H1 (cell line): ENCODE data around the gene DRAXIN. TPM values are rescaled to one million over a fixed set of nuclear protein-coding genes. Genes with fewer than 3 reads are reported as not detected.

ENCODE experiments used
- CTCF ChIA-PET: fragments of 300-600 bp; sonication (Branson Sonifier 250); formaldehyde crosslinking; loops from one replicate; lab custom pipeline; 2021; ENCODE audit not compliant: partially characterized antibody; lab: Charles Lee
- POLR2A ChIA-PET: fragments of 300-600 bp; sonication (Branson Sonifier 250); formaldehyde crosslinking; loops from one replicate; lab custom pipeline; 2021; ENCODE audit warnings: inconsistent platforms; ENCODE audit not compliant: partially characterized antibody; lab: Charles Lee
- DNase-seq, 2 experiments: peaks; one replicate each; pipeline versions ENCODE4 v3.0.0 to v3.0.0-alpha.2; 2010 to 2022; ENCODE audit warnings: low spot score in 2 of 2, low read depth in 1 of 2, mixed read lengths in 1 of 2
- FAIRE-seq: peaks from 2 replicates; lab custom pipeline; 2011; peaks lifted over from hg19 to GRCh38; lab: Jason Lieb, UNC
- H2AFZ ChIP-seq: 2 replicates; pipeline ENCODE4 v1.8.1; 2012; ENCODE audit warnings: low read length, inconsistent platforms
- H2AK5ac ChIP-seq: 2 replicates; pipeline ENCODE4 v1.6.1; 2013; ENCODE audit warnings: low read depth, low read length
- H2BK120ac ChIP-seq: replicated peaks from 2 replicates; pipeline ENCODE3; 2013; ENCODE audit warnings: low read depth, low read length, inconsistent platforms
- H2BK12ac ChIP-seq: 2 replicates; pipeline ENCODE4 v1.6.1; 2013; ENCODE audit warnings: low read depth, low read length
- H2BK15ac ChIP-seq: 2 replicates; pipeline ENCODE4 v1.6.1; 2013; ENCODE audit warnings: low read length
- H2BK20ac ChIP-seq: 2 replicates; pipeline ENCODE4 v1.6.1; 2013; ENCODE audit warnings: low read length
- H2BK5ac ChIP-seq: 2 replicates; pipeline ENCODE4 v1.6.1; 2013; ENCODE audit warnings: low read depth, low read length
- H3K14ac ChIP-seq: 2 replicates; pipeline ENCODE4 v1.6.1; 2013; ENCODE audit warnings: inconsistent platforms; ENCODE audit not compliant: insufficient read length
- H3K18ac ChIP-seq: 2 replicates; pipeline ENCODE4 v1.6.1; 2013; ENCODE audit warnings: low read length; ENCODE audit errors: extremely low read depth
- H3K23ac ChIP-seq: 2 replicates; pipeline ENCODE4 v1.6.1; 2013; ENCODE audit warnings: inconsistent platforms; ENCODE audit not compliant: insufficient read length
- H3K23me2 ChIP-seq: 2 replicates; pipeline ENCODE4 v1.6.1; 2013; ENCODE audit warnings: low read depth, low read length
- H3K27ac ChIP-seq: 2 replicates; pipeline ENCODE4 v1.6.1; 2011; ENCODE audit warnings: low read depth, low read length, inconsistent platforms
- H3K27me3 ChIP-seq, 4 experiments: replicated peaks in 1 of 4; 1 replicate in 1 of 4; 2 replicates in 3 of 4; pipeline versions ENCODE4 v1.6.1 to v1.8.1; 2011 to 2013; ENCODE audit warnings: low read length in 3 of 4, mild to moderate bottlenecking in 3 of 4, inconsistent platforms in 2 of 4, mixed read lengths in 2 of 4, moderate library complexity in 1 of 4; ENCODE audit not compliant: control insufficient read depth in 3 of 4, insufficient read depth in 3 of 4; ENCODE audit errors: extremely low read depth in 1 of 4
- H3K36me3 ChIP-seq, 4 experiments: 2 replicates each; pipeline versions ENCODE4 v1.6.1 to v1.8.1; 2011 to 2013; ENCODE audit warnings: mild to moderate bottlenecking in 4 of 4, low read length in 3 of 4, moderate library complexity in 2 of 4, control low read depth in 1 of 4, inconsistent platforms in 1 of 4; ENCODE audit not compliant: insufficient read depth in 4 of 4, control insufficient read depth in 2 of 4
- H3K4ac ChIP-seq: replicated peaks from 2 replicates; pipeline ENCODE3; 2013; ENCODE audit warnings: low read length, low read depth, mixed read lengths, inconsistent platforms; ENCODE audit not compliant: insufficient read length
- H3K4me1 ChIP-seq, 4 experiments: replicated peaks in 1 of 4; 1 replicate in 1 of 4; 2 replicates in 3 of 4; pipeline versions ENCODE4 v1.6.1 to v1.8.1; 2011 to 2013; ENCODE audit warnings: low read length in 3 of 4, inconsistent platforms in 2 of 4, mixed read lengths in 1 of 4; ENCODE audit not compliant: insufficient read depth in 4 of 4, control insufficient read depth in 3 of 4
- H3K4me2 ChIP-seq, 2 experiments: 2 replicates each; pipeline versions ENCODE4 v1.6.1 to v1.8.1; 2011 to 2013; ENCODE audit warnings: low read depth in 2 of 2, low read length in 2 of 2, control low read depth in 1 of 2, inconsistent platforms in 1 of 2, mild to moderate bottlenecking in 1 of 2; ENCODE audit not compliant: insufficient read depth in 1 of 2
- H3K4me3 ChIP-seq, 4 experiments: fragments of 200-600, 300-600 bp in 1 of 4; sonication (generic), shearing (Covaris generic), sonication (Bioruptor Twin) in 1 of 4; 2 replicates each; pipeline versions ENCODE4 v1.5.1 to v1.8.1; 2011 to 2016; ENCODE audit warnings: low read length in 4 of 4, low read depth in 3 of 4, control low read depth in 2 of 4, inconsistent platforms in 2 of 4, mild to moderate bottlenecking in 2 of 4, mixed read lengths in 1 of 4, moderate library complexity in 1 of 4; ENCODE audit not compliant: insufficient read depth in 2 of 4; ENCODE audit errors: extremely low read depth in 1 of 4
- H3K56ac ChIP-seq: replicated peaks from 2 replicates; pipeline ENCODE3; 2013; ENCODE audit warnings: low read depth, mild to moderate bottlenecking, mixed read lengths, low read length, inconsistent platforms; ENCODE audit not compliant: insufficient read length
- H3K79me1 ChIP-seq: 2 replicates; pipeline ENCODE4 v1.6.1; 2013; ENCODE audit warnings: low read depth, low read length, control low read depth
- H3K79me2 ChIP-seq, 2 experiments: 2 replicates each; pipeline versions ENCODE4 v1.6.1 to v1.8.1; 2012 to 2013; ENCODE audit warnings: low read length in 2 of 2, mild to moderate bottlenecking in 2 of 2, inconsistent platforms in 1 of 2; ENCODE audit not compliant: insufficient read depth in 2 of 2, control insufficient read depth in 1 of 2
- H3K9ac ChIP-seq, 4 experiments: replicated peaks in 1 of 4; 1 replicate in 1 of 4; 2 replicates in 3 of 4; pipeline versions ENCODE4 v1.6.1 to v1.8.1; 2011 to 2013; ENCODE audit warnings: low read depth in 3 of 4, low read length in 3 of 4, control low read depth in 2 of 4, mild to moderate bottlenecking in 2 of 4, moderate library complexity in 2 of 4, inconsistent platforms in 1 of 4; ENCODE audit errors: extremely low read depth in 1 of 4
- H3K9me3 ChIP-seq, 2 experiments: 2 replicates each; pipeline versions ENCODE4 v1.6.1 to v1.8.1; 2012 to 2013; ENCODE audit warnings: mild to moderate bottlenecking in 2 of 2, moderate library complexity in 2 of 2, control low read depth in 1 of 2, inconsistent platforms in 1 of 2, low read depth in 1 of 2, low read length in 1 of 2, mixed read lengths in 1 of 2; ENCODE audit not compliant: insufficient read depth in 2 of 2
- H4K20me1 ChIP-seq, 2 experiments: replicated peaks in 1 of 2; 2 replicates each; pipeline versions ENCODE3 to v1.8.1; 2011 to 2013; ENCODE audit warnings: inconsistent platforms in 2 of 2, low read length in 2 of 2, mild to moderate bottlenecking in 1 of 2; ENCODE audit not compliant: insufficient read depth in 2 of 2, control insufficient read depth in 1 of 2
- H4K5ac ChIP-seq: 2 replicates; pipeline ENCODE4 v1.6.1; 2013; ENCODE audit warnings: low read length, low read depth, mixed read lengths, inconsistent platforms; ENCODE audit not compliant: insufficient read length
- H4K8ac ChIP-seq: 2 replicates; pipeline ENCODE4 v1.8.0; 2013; ENCODE audit warnings: mild to moderate bottlenecking, moderate library complexity, low read length, inconsistent platforms; ENCODE audit not compliant: insufficient read depth; ENCODE audit errors: extremely low read depth
- H4K91ac ChIP-seq: replicated peaks from 2 replicates; pipeline ENCODE3; 2013; ENCODE audit warnings: low read length, mixed read lengths, inconsistent platforms; ENCODE audit not compliant: insufficient read length
- CTCF ChIP-seq, 3 experiments: IDR thresholded peaks; 1 replicate in 2 of 3; 2 replicates in 1 of 3; pipeline versions ENCODE4 v1.5.1 to v1.6.1; 2011; ENCODE audit warnings: low read length in 3 of 3, mild to moderate bottlenecking in 3 of 3, inconsistent platforms in 2 of 3, low read depth in 1 of 3, moderate library complexity in 1 of 3; ENCODE audit not compliant: insufficient read depth in 1 of 3; ENCODE audit errors: control extremely low read depth in 1 of 3
- E2F6 ChIP-seq: IDR thresholded peaks from 2 replicates; pipeline ENCODE4 v1.6.1; 2012; ENCODE audit warnings: inconsistent platforms
- RAD21 ChIP-seq, 2 experiments: IDR thresholded peaks in 1 of 2; conservative IDR thresholded peaks in 1 of 2; 2 replicates each; pipeline ENCODE4 v1.6.1; 2011; ENCODE audit warnings: low read depth in 2 of 2, low read length in 2 of 2, improper control_type of control experiment in 1 of 2, inconsistent platforms in 1 of 2, mild to moderate bottlenecking in 1 of 2, moderate library complexity in 1 of 2
- SIRT6 ChIP-seq: IDR thresholded peaks from one replicate; pipeline ENCODE4 v1.7.1; 2012; ENCODE audit warnings: low read length, inconsistent platforms
- SP2 ChIP-seq: IDR thresholded peaks from 2 replicates; pipeline ENCODE4 v1.6.1; 2012; ENCODE audit warnings: mild to moderate bottlenecking, low read length, inconsistent platforms
- SUZ12 ChIP-seq: fragments of 200-600 bp; sonication (generic); IDR thresholded peaks from 2 replicates; pipeline ENCODE4 v1.6.1; 2012; ENCODE audit warnings: mild to moderate bottlenecking, inconsistent platforms, low read length, moderate library complexity, mixed read lengths
- TAF7 ChIP-seq: optimal IDR thresholded peaks from 2 replicates; pipeline ENCODE3; 2011; ENCODE audit warnings: low read depth, mild to moderate bottlenecking, inconsistent platforms, low read length, moderate library complexity, borderline replicate concordance
- TEAD4 ChIP-seq: IDR thresholded peaks from 2 replicates; pipeline ENCODE4 v1.6.1; 2012; ENCODE audit warnings: low read depth, low read length, inconsistent platforms, mixed read lengths
- USF2 ChIP-seq: IDR thresholded peaks from 2 replicates; pipeline ENCODE4 v1.6.1; 2011; ENCODE audit warnings: low read length, improper control_type of control experiment
- WGBS, 2 experiments: shearing (Covaris generic) in 1 of 2; methylation state at CpG; one replicate each; pipeline versions ENCODE4 v1.1.6 to v1.1.7; 2013 to 2015; ENCODE audit warnings: low lambda C conversion rate in 2 of 2, mixed read lengths in 2 of 2, inconsistent platforms in 1 of 2, low coverage in 1 of 2, missing lambda C conversion rate in 1 of 2; ENCODE audit not compliant: insufficient replicate concordance in 2 of 2, insufficient coverage in 1 of 2, insufficient read length in 1 of 2; ENCODE audit errors: extremely low coverage in 1 of 2, missing lambda C conversion rate in 1 of 2; 5-methylcytosine and 5-hydroxymethylcytosine counted together
- polyA plus RNA-seq, 7 experiments: library from polyadenylated mRNA; depleted of rRNA in 3 of 7; stranded (reverse) in 5 of 7; unstranded in 2 of 7; fragments of >200 nt in 5 of 7; fragments of 200-250 nt in 2 of 7; gene quantifications; 1 replicate in 5 of 7; 2 replicates in 1 of 7; 4 replicates in 1 of 7; pipeline versions ENCODE4 v1.2.1 to v1.2.3, GENCODE V29; 2011 to 2013; ENCODE audit warnings: missing spikeins in 2 of 7, mixed read lengths in 2 of 7
- total RNA-seq: library from RNA; stranded (reverse); fragmentation: NEBNext Ultra II Directional; extraction: Animal tissue kit (Norgen Biotek cat#: 25700); gene quantifications from 2 replicates; pipeline ENCODE4 v1.2.1, GENCODE V29; 2021

DRAXIN gene
- total and polyA plus RNA-seq, 2 of the 8 experiments (the other 6 are each of a cell fraction or from before 2014, with no cell fraction given) = 4.6 to 17.6 TPM

- Histone ChIP-seq H3K4ac (no peak overlapping the region), H3K27me3 (no peaks in the 10 kb centered on the region), H3K4me2 (no peak overlapping the region), H3K9ac (no peak overlapping the region), H2AFZ (no peak overlapping the region), H3K4me1 (no peaks in the 10 kb centered on the region; a peak in 2 of 7 replicates), H2BK120ac (no peak overlapping the region), H3K27ac (no peak overlapping the region), H3K23ac (no peak overlapping the region), H4K8ac (no peak overlapping the region), H3K23me2 (no peaks in the 10 kb centered on the region), H4K5ac (no peak overlapping the region), H3K79me2 (no peaks in the 10 kb centered on the region), H3K9me3 (no peaks in the 10 kb centered on the region), H2AK5ac (no peak overlapping the region), H3K79me1 (peaks cover 5% of the 10 kb centered on the region; the same call in 1 of the 2 replicates), H3K14ac (no peak overlapping the region), H3K4me3 (no peak overlapping the region), H2BK12ac (no peak overlapping the region), H4K20me1 (peaks cover 23 to 35% of the 10 kb centered on the region in 2 experiments), H3K36me3 (peaks cover 29 to 71% (median 45%) of the 10 kb centered on the region in 4 experiments), H2BK5ac (no peak overlapping the region), H3K18ac (no peak overlapping the region), H2BK20ac (no peak overlapping the region), H4K91ac (no peak overlapping the region), H3K56ac (no peak overlapping the region), H2BK15ac (no peak overlapping the region)
- 100% methylated on average over 6 of the region's 6 CpGs; no CpG with 5 or more reads in 1 of the 2 experiments for WGBS, 2 experiments
- FAIRE-seq (no peak), DNase-seq (no peak)
- ChIA-PET CTCF (interaction anchor here (1.1 to 21.6 kb wide), 5 partner anchors 12 to 114 kb away, joined by 3 to 266 read pairs (median 8); no protein-coding TSS in a partner anchor), POLR2A (interaction anchor here (0.9 to 32.0 kb wide), 6 partner anchors 2 to 132 kb away, joined by 3 to 1025 read pairs (median 8); partner anchors contain the start of genes DRAXIN, FBXO6 and MAD2L2)
- TF ChIP-seq SIRT6 (no peak), USF2 (no peak), RAD21 (IDR thresholded peaks at IDR 0.05 in 1 of 2, conservative IDR thresholded peaks at IDR 0.05 in 1 of 2; ENCODE audit: low read depth in 2 of 2, low read length in 2 of 2) (no peak), SP2 (no peak), E2F6 (no peak), CTCF (IDR thresholded peaks at IDR 0.05; ENCODE audit: control extremely low read depth in 1 of 3, insufficient read depth in 1 of 3, low read depth in 1 of 3, low read length in 3 of 3) (no peak), TAF7 (no peak), TEAD4 (no peak), SUZ12 (no peak)
Measured at GRCh38 chr1:11671205-11671543, 20.3 kb upstream of the DRAXIN start.
